ENCODE results near the gene PASK. TPM values are rescaled to one million over a fixed set of nuclear protein-coding genes. Genes with fewer than 3 reads are reported as not detected.

PASK gene
- total RNA-seq, 4 donors from 2014 or later = 0.10 to 0.36 (median 0.28) TPM

- no peak overlapping the region for H3K4me3 ChIP-seq
- peaks cover 8 to 11% of the 10 kb centered on the region in 2 donors for H3K4me1 ChIP-seq
- no peaks in the 10 kb centered on the region for H3K9me3 ChIP-seq
- H3K27ac ChIP-seq = no peak overlapping the region
- intact Hi-C loops (cut with DNase I; ENCODE audit: low total_unique reads) (no loop called here), in situ Hi-C loops (cut with MboI; ENCODE audit: low sequenced_read_pairs in 4 of 4) (no loop called here)
- no peak for ATAC-seq
- TF ChIP-seq POLR2A (IDR thresholded peaks at IDR 0.05) (no peak), CTCF (IDR thresholded peaks at IDR 0.05 in 4 of 5, conservative IDR thresholded peaks at IDR 0.05 in 1 of 5) (no peak)
- peaks cover 0 to 20% of the 10 kb centered on the region in 2 donors for H3K36me3 ChIP-seq
- no peak for DNase-seq
- H3K27me3 ChIP-seq = no peaks in the 10 kb centered on the region
Observed at GRCh38 chr2:241153616-241154015, 4.3 kb upstream of the PASK start.

- H3K9me3 ChIP-seq = no peaks in the 10 kb centered on the region
- no peak for TF ChIP-seq CTCF (IDR thresholded peaks at IDR 0.05 in 4 of 5, conservative IDR thresholded peaks at IDR 0.05 in 1 of 5)
- no peak for TF ChIP-seq POLR2A (IDR thresholded peaks at IDR 0.05)
- peaks cover 13 to 15% of the 10 kb centered on the region in 2 donors for H3K4me1 ChIP-seq
- no peak overlapping the region for H3K27ac ChIP-seq
- H3K4me3 ChIP-seq = no peak overlapping the region
- no peaks in the 10 kb centered on the region for H3K27me3 ChIP-seq
- intact Hi-C loops (cut with DNase I; ENCODE audit: low total_unique reads) (loop anchor here (2.0 kb wide), 1 partner anchor 49 kb away; the partner anchor contains the start of gene MTERF4), in situ Hi-C loops (cut with MboI; ENCODE audit: low sequenced_read_pairs in 4 of 4) (no loop called here)
- DNase-seq = no peak
- H3K36me3 ChIP-seq = peaks cover 0 to 4% of the 10 kb centered on the region in 2 donors
- no peak for ATAC-seq
Observed at GRCh38 chr2:241151934-241152660, 2.8 kb upstream of the PASK start.

GRCh38 chr2:241150660-241151530, 1.6 kb upstream of the PASK start:
- Histone ChIP-seq H3K4me3 (peak overlapping the region; percentile 72 to 99 (median 83)), H3K4me1 (peaks cover 13 to 15% of the 10 kb centered on the region in 2 donors), H3K27me3 (no peaks in the 10 kb centered on the region), H3K9me3 (no peaks in the 10 kb centered on the region), H3K27ac (peak overlapping the region; percentile 78 to 93 (median 84)), H3K36me3 (peaks cover 0 to 4% of the 10 kb centered on the region in 2 donors)
- in situ Hi-C loops (cut with MboI; ENCODE audit: low sequenced_read_pairs in 4 of 4) = no loop called here
- intact Hi-C loops (cut with DNase I; ENCODE audit: low total_unique reads) = loop anchor here (1.0 to 2.0 kb wide), 2 partner anchors 9 to 48 kb away; partner anchors contain the start of gene MTERF4
- TF ChIP-seq POLR2A (IDR thresholded peaks at IDR 0.05) (no peak), CTCF (IDR thresholded peaks at IDR 0.05 in 4 of 5, conservative IDR thresholded peaks at IDR 0.05 in 1 of 5) (no peak)
- peak in 1 of 2 donors; percentile 31 for DNase-seq
- ATAC-seq = peak; percentile 9 to 12

GRCh38 chr2:241149925-241150659, 820 bp upstream of the PASK start, which contains the start of gene PPP1R7:
Gene PPP1R7, plus strand, starts transcription at chr2:241150467. Its CDS starts 29 bp downstream, at chr2:241150496.
- H3K4me1 ChIP-seq = peaks cover 13 to 15% of the 10 kb centered on the region in 2 donors
- peak; percentile 90 to 93 for DNase-seq
- peak within 1 kb of the TSS; percentile 72 to 99 (median 83) for H3K4me3 ChIP-seq
- H3K27ac ChIP-seq = peak within 1 kb of the TSS; percentile 78 to 93 (median 84)
- TF ChIP-seq POLR2A (IDR thresholded peaks at IDR 0.05) (peak; percentile 78 to 82), CTCF (IDR thresholded peaks at IDR 0.05 in 4 of 5, conservative IDR thresholded peaks at IDR 0.05 in 1 of 5) (no peak)
- H3K36me3 ChIP-seq = peaks cover 0 to 4% of the 10 kb centered on the region in 2 donors
- no peaks in the 10 kb centered on the region for H3K27me3 ChIP-seq
- peak; percentile 87 to 91 for ATAC-seq
- no peaks in the 10 kb centered on the region for H3K9me3 ChIP-seq
- intact Hi-C loops (cut with DNase I; ENCODE audit: low total_unique reads) (loop anchor here (1.0 to 5.0 kb wide), 4 partner anchors 10 to 238 kb away; partner anchors contain the start of gene MTERF4), in situ Hi-C loops (cut with MboI; ENCODE audit: low sequenced_read_pairs in 4 of 4) (no loop called here)

Data from gastrocnemius medialis (tissue), 4 donors.